ENCODE measurements around the gene CENPU.
A peak's percentile ranks its signal among the peaks of the same experiment; 100 is the strongest.

Gene CENPU

GRCh38 chr4:184728858-184729257, 5.0 kb downstream of the CENPU start (continued):
- TF ChIP-seq REST (tag by site-specific recombination; IDR thresholded peaks at IDR 0.05): no peak

- POLR2A ChIA-PET: no interaction called here
- H3K36me3 ChIP-seq (ENCODE audit: control insufficient read depth in 2 of 2, insufficient read depth in 1 of 2, low read length in 2 of 2): peaks cover 39 to 84% of the 10 kb centered on the region in 2 experiments
- CTCF ChIA-PET: no interaction called here
- no peaks in the 10 kb centered on the region for H3K9me3 ChIP-seq (ENCODE audit: control insufficient read depth, insufficient read depth, low read depth, low read length)
- no peaks in the 10 kb centered on the region for H3K4me1 ChIP-seq (ENCODE audit: control insufficient read depth, insufficient read depth, low read length)
- no peak for TF ChIP-seq REST (tag by site-specific recombination; IDR thresholded peaks at IDR 0.05)
- no peak for TF ChIP-seq MZF1 (tag by site-specific recombination; IDR thresholded peaks at IDR 0.05; ENCODE audit: borderline replicate concordance)
- no peak for TF ChIP-seq HOXA7 (CRISPR knock-in tag; IDR thresholded peaks at IDR 0.05; ENCODE audit: borderline replicate concordance)
- TF ChIP-seq ZNF140 (tag by site-specific recombination; IDR thresholded peaks at IDR 0.05): peak; percentile 91
- H3K4me3 ChIP-seq (ENCODE audit: low read depth, low read length): no peak overlapping the region
- no peak overlapping the region for H3K27ac ChIP-seq (ENCODE audit: extremely low read depth, low read depth, low read length)
Observed at GRCh38 chr4:184727430-184727829, 6.5 kb downstream of the CENPU start.

- H3K4me3 ChIP-seq (ENCODE audit: low read depth, low read length): no peak overlapping the region
- H3K4me1 ChIP-seq (ENCODE audit: control insufficient read depth, insufficient read depth, low read length): no peaks in the 10 kb centered on the region
- POLR2A ChIA-PET: interaction anchor here (5.2 kb wide), 1 partner anchor 11 kb away, joined by 24 read pairs; the partner anchor contains the start of gene CENPU
- no peak for TF ChIP-seq ZNF214 (tag by site-specific recombination; IDR thresholded peaks at IDR 0.05; ENCODE audit: borderline replicate concordance)
- peak; percentile 66 for TF ChIP-seq PRDM6 (tag by site-specific recombination; IDR thresholded peaks at IDR 0.05)
- no peak overlapping the region for H3K27ac ChIP-seq (ENCODE audit: extremely low read depth, low read depth, low read length)
- no peaks in the 10 kb centered on the region for H3K9me3 ChIP-seq (ENCODE audit: control insufficient read depth, insufficient read depth, low read depth, low read length)
- peaks cover 36 to 94% of the 10 kb centered on the region in 2 experiments for H3K36me3 ChIP-seq (ENCODE audit: control insufficient read depth in 2 of 2, insufficient read depth in 1 of 2, low read length in 2 of 2)
- CTCF ChIA-PET: interaction anchor here (0.6 to 0.9 kb wide), 4 partner anchors 10 to 457 kb away, joined by 3 read pairs; no protein-coding TSS in a partner anchor
Observed at GRCh38 chr4:184722798-184723197, 11.1 kb downstream of the CENPU start.

GRCh38 chr4:184721254-184721653, 12.6 kb downstream of the CENPU start:
- H3K27ac ChIP-seq (ENCODE audit: extremely low read depth, low read depth, low read length): no peak overlapping the region
- ChIA-PET CTCF (no interaction called here), POLR2A (interaction anchor here (5.2 kb wide), 1 partner anchor 12 kb away, joined by 24 read pairs; the partner anchor contains the start of gene CENPU)
- no peaks in the 10 kb centered on the region for H3K9me3 ChIP-seq (ENCODE audit: control insufficient read depth, insufficient read depth, low read depth, low read length)
- no peak overlapping the region for H3K4me3 ChIP-seq (ENCODE audit: low read depth, low read length)
- TF ChIP-seq MZF1 (tag by site-specific recombination; IDR thresholded peaks at IDR 0.05; ENCODE audit: borderline replicate concordance) (no peak), ZNF362 (tag by site-specific recombination; IDR thresholded peaks at IDR 0.05) (0 out of 2 replicates have a peak, but pooled peaks have one; percentile 12), SETDB1 (IDR thresholded peaks at IDR 0.05; ENCODE audit: insufficient read length, low read length) (peak; percentile 71), TCF7L2 (IDR thresholded peaks at IDR 0.05; ENCODE audit: borderline replicate concordance, low read depth, low read length) (no peak), TRIM28 (IDR thresholded peaks at IDR 0.05; ENCODE audit: borderline replicate concordance, low read length) (no peak; the same call in 1 of the 2 replicates)
- no peaks in the 10 kb centered on the region for H3K4me1 ChIP-seq (ENCODE audit: control insufficient read depth, insufficient read depth, low read length)
- peaks cover 30 to 96% of the 10 kb centered on the region in 2 experiments for H3K36me3 ChIP-seq (ENCODE audit: control insufficient read depth in 2 of 2, insufficient read depth in 1 of 2, low read length in 2 of 2)

All from HEK293 (cell line).